Activated CD4-positive, alpha-beta T cell treated with anti-CD3 and anti-CD28 coated beads for 36 hours (primary cell): ENCODE data around the gene NAA60. TPM values are rescaled to one million over a fixed set of nuclear protein-coding genes. Genes with fewer than 3 reads are reported as not detected.

Experiments used
- ATAC-seq: fragments of 200-7000 bp; cut with Tn5 transposase; one replicate; pipeline ENCODE4 v1.10.0; 2021; ENCODE audit warnings: mild to moderate bottlenecking, moderate library complexity
- CTCF ChIA-PET: fragments of 350-600 bp; sonication (Branson Sonifier 250); formaldehyde crosslinking; loops from one replicate; lab custom pipeline; 2021; ENCODE audit warnings: antibody characterized with exemption; lab: Charles Lee
- POLR2A ChIA-PET: fragments of 350-600 bp; sonication (Branson Sonifier 250); formaldehyde crosslinking; loops from one replicate; lab custom pipeline; 2021; ENCODE audit warnings: antibody characterized with exemption, inconsistent platforms; lab: Charles Lee
- DNase-seq: peaks from one replicate; pipeline ENCODE4 v3.0.0-alpha.2; 2020
- H3K27ac Mint-ChIP-seq: one replicate; pipeline ENCODE4 v1.8.0; 2021; ENCODE audit warnings: mixed read lengths
- H3K27me3 Mint-ChIP-seq: one replicate; pipeline ENCODE4 v1.8.0; 2021; ENCODE audit warnings: mixed read lengths
- H3K36me3 Mint-ChIP-seq: one replicate; pipeline ENCODE4 v1.8.0; 2021; ENCODE audit warnings: low read depth, mixed read lengths
- H3K4me1 Mint-ChIP-seq: one replicate; pipeline ENCODE4 v1.8.0; 2021; ENCODE audit warnings: mixed read lengths
- H3K4me3 Mint-ChIP-seq: one replicate; pipeline ENCODE4 v1.8.0; 2021; ENCODE audit warnings: mild to moderate bottlenecking, moderate library complexity, mixed read lengths
- H3K9me3 Mint-ChIP-seq: one replicate; pipeline ENCODE4 v1.8.0; 2021; ENCODE audit warnings: low read depth, mixed read lengths
- intact Hi-C, 2 experiments: fragments of 100-400 bp; cut with DNase I in 1 of 2; cut with micrococcal nuclease in 1 of 2; formaldehyde crosslinking; loops; one replicate each; pipeline versions ENCODE4 v1.14.2 to v1.15.1; 2022 to 2024; cut with DNase I, micrococcal nuclease
- microRNA-seq: library from miRNA; unstranded; fragments of <30 nt; microRNA quantifications from one replicate; pipeline ENCODE4 v1.2.0, GENCODE V29; 2021; ENCODE audit warnings: borderline replicate concordance
- total RNA-seq, 2 experiments: library from RNA; stranded (reverse); gene quantifications; one replicate each; pipeline ENCODE4 v1.2.3, GENCODE V29; 2021

Gene NAA60
- total RNA-seq, 2 experiments from 2014 or later: 25.9 to 38.9 TPM

- no peak overlapping the region for H3K27ac Mint-ChIP-seq
- DNase-seq (no peak), ATAC-seq (no peak)
- intact Hi-C loops: loop anchor here in 1 of 2 experiments (5.0 kb wide), 1 partner anchor 83 kb away; the partner anchor contains the start of gene SLX4
- no peaks in the 10 kb centered on the region for H3K27me3 Mint-ChIP-seq
- H3K9me3 Mint-ChIP-seq: no peaks in the 10 kb centered on the region
- H3K4me1 Mint-ChIP-seq: no peaks in the 10 kb centered on the region
- ChIA-PET POLR2A (no interaction called here), CTCF (interaction anchor here (0.7 to 1.6 kb wide), 2 partner anchors 69 to 109 kb away, joined by 3 read pairs; no protein-coding TSS in a partner anchor)
- no peak overlapping the region for H3K4me3 Mint-ChIP-seq
- peaks cover 14% of the 10 kb centered on the region for H3K36me3 Mint-ChIP-seq
Observed at GRCh38 chr16:3529175-3529574, 85.7 kb downstream of the NAA60 start.

GRCh38 chr16:3530371-3530914 is 87.0 kb downstream of the NAA60 start:
- H3K27me3 Mint-ChIP-seq: no peaks in the 10 kb centered on the region
- H3K9me3 Mint-ChIP-seq: no peaks in the 10 kb centered on the region
- no peak overlapping the region for H3K27ac Mint-ChIP-seq
- H3K36me3 Mint-ChIP-seq: peaks cover 11% of the 10 kb centered on the region
- no peak overlapping the region for H3K4me3 Mint-ChIP-seq
- H3K4me1 Mint-ChIP-seq: no peaks in the 10 kb centered on the region
- intact Hi-C loops: no loop called here
- peak; percentile 25 for ATAC-seq
- no peak for DNase-seq
- CTCF ChIA-PET: no interaction called here
- POLR2A ChIA-PET: interaction anchor here (0.6 kb wide), 1 partner anchor 741 kb away, joined by 3 read pairs; no protein-coding TSS in a partner anchor

GRCh38 chr16:3532741-3533140 is 89.3 kb downstream of the NAA60 start:
- no peak for ATAC-seq
- Mint-ChIP-seq H3K4me3 (no peak overlapping the region), H3K27me3 (no peaks in the 10 kb centered on the region), H3K9me3 (no peaks in the 10 kb centered on the region), H3K36me3 (peaks cover 8% of the 10 kb centered on the region), H3K27ac (no peak overlapping the region), H3K4me1 (no peaks in the 10 kb centered on the region)
- DNase-seq: no peak
- CTCF ChIA-PET: interaction anchor here (0.6 to 1.6 kb wide), 3 partner anchors 8 to 700 kb away, joined by 3 read pairs; no protein-coding TSS in a partner anchor
- intact Hi-C loops: no loop called here
- POLR2A ChIA-PET: no interaction called here

- ChIA-PET CTCF (interaction anchor here (1.6 kb wide), 1 partner anchor 9 kb away, joined by 3 read pairs; no protein-coding TSS in a partner anchor), POLR2A (no interaction called here)
- ATAC-seq: no peak
- Mint-ChIP-seq H3K4me1 (no peaks in the 10 kb centered on the region), H3K27ac (peak overlapping the region; percentile 3), H3K36me3 (peaks cover 6% of the 10 kb centered on the region), H3K4me3 (no peak overlapping the region), H3K27me3 (no peaks in the 10 kb centered on the region), H3K9me3 (no peaks in the 10 kb centered on the region)
- no peak for DNase-seq
- intact Hi-C loops: no loop called here
Observed at GRCh38 chr16:3534126-3534525, 90.6 kb downstream of the NAA60 start.

- ChIA-PET CTCF (interaction anchor here (0.9 kb wide), 1 partner anchor 11 kb away, joined by 5 read pairs; no protein-coding TSS in a partner anchor), POLR2A (no interaction called here)
- Mint-ChIP-seq H3K27me3 (no peaks in the 10 kb centered on the region), H3K9me3 (no peaks in the 10 kb centered on the region), H3K4me1 (no peaks in the 10 kb centered on the region), H3K4me3 (no peak overlapping the region), H3K36me3 (peaks cover 11% of the 10 kb centered on the region), H3K27ac (no peak overlapping the region)
- ATAC-seq (no peak), DNase-seq (no peak)
- intact Hi-C loops: no loop called here
Observed at GRCh38 chr16:3536271-3536731, 92.8 kb downstream of the NAA60 start.

Small RNA genes lying within 50 kb of the gene (microRNA-seq; reads per million reads assigned to microRNA genes)
- not detected for gene MIR6126

Other genes with a start within 250 kb of the NAA60 start
- 1 to 10 TPM; 8.3 to 9.0 TPM for gene ZNF200, start 208.5 kb upstream of the NAA60 start, total RNA-seq
- under 1 TPM; 0.09 to 0.14 TPM for gene MEFV, start 187.0 kb upstream of the NAA60 start, total RNA-seq
- 10 to 100 TPM; 19.2 to 19.6 TPM for gene ZNF263, start 160.2 kb upstream of the NAA60 start, total RNA-seq
- 1 to 10 TPM; 2.9 TPM for gene TIGD7, start 138.2 kb upstream of the NAA60 start, total RNA-seq
- gene ZNF75A, start 138.2 kb upstream of the NAA60 start, total RNA-seq: 10 to 100 TPM; 23.2 to 27.4 TPM
- gene OR2C1, start 87.8 kb upstream of the NAA60 start, total RNA-seq: not detected
- gene ZSCAN32, start 42.7 kb upstream of the NAA60 start, total RNA-seq: 10 to 100 TPM; 15.7 to 17.4 TPM
- gene ZNF174, start 42.5 kb upstream of the NAA60 start, total RNA-seq: 1 to 10 TPM; 7.4 to 9.5 TPM
- gene ZNF597, start 176 bp upstream of the NAA60 start, total RNA-seq: 1 to 10 TPM; 1.9 to 2.4 TPM
- not detected for gene C16orf90, start 51.8 kb downstream of the NAA60 start, total RNA-seq
- 10 to 100 TPM; 20.2 to 21.3 TPM for gene CLUAP1, start 57.3 kb downstream of the NAA60 start, total RNA-seq
- 10 to 100 TPM; 14.9 to 20.5 TPM for gene NLRC3, start 133.7 kb downstream of the NAA60 start, total RNA-seq
- gene SLX4, start 167.9 kb downstream of the NAA60 start, total RNA-seq: 10 to 100 TPM; 10.7 to 11.7 TPM
- 10 to 100 TPM; 10.1 to 11.3 TPM for gene DNASE1, start 211.0 kb downstream of the NAA60 start, total RNA-seq